Fibroblast of skin of abdomen (primary cell): Measurements from ENCODE around the gene TFAP2A.

Experiments
- DNase-seq: peaks from one replicate; pipeline ENCODE4 v3.0.0-alpha.2; 2013

Gene TFAP2A

DNA sequence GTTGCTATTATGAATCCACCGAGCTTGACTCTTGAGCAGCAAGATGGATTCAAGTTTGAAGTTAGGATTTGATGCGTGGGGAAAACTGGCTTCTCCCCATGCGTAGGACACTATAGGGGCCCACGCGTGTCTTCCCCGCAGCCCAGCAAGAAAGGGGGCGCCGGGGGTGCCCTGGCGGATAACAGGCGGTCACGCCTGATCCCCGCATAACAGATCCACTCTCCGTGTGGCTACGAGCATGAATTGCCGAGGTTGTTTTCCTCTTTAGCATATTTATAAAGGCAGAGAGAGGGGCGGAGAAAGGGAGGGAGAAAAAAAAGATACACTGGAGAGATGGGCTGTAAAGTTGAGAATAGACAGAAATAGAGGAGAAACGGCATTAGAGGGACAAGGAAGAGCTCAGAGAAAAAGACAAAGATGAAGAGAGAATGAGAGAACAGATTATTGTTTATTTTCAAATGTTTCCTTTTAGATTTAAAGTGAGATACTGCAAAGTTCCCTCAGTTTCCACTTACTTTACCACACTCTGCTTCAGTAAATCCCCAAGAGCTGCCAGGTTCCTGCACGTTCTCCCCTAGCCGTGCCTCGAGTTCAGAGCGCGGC lies 32.0 kb downstream of the TFAP2A start:
- no peak for DNase-seq

DNA sequence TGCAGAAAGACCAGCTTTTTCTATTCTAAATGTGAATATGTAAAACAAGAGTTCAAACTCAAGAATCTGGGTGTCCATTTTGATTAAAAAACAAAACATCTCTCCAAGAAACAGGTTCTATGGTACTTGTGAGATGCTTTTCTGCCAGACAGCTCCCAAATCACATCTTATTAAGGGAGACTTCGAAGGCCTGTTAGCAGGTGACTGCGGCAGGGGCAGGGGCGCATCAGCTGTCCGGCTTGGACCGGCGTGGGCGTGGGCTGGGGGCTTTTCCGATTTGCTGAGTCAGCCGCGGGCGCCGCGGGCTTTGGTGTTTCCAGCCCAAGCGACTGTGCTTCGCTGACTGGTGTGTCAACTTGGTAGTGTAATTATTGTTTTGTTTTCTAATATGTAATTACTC lies 32.6 kb downstream of the TFAP2A start:
- no peak for DNase-seq

GRCh38 chr6:10381830-10382208 lies 33.1 kb downstream of the TFAP2A start:
- no peak for DNase-seq

DNA sequence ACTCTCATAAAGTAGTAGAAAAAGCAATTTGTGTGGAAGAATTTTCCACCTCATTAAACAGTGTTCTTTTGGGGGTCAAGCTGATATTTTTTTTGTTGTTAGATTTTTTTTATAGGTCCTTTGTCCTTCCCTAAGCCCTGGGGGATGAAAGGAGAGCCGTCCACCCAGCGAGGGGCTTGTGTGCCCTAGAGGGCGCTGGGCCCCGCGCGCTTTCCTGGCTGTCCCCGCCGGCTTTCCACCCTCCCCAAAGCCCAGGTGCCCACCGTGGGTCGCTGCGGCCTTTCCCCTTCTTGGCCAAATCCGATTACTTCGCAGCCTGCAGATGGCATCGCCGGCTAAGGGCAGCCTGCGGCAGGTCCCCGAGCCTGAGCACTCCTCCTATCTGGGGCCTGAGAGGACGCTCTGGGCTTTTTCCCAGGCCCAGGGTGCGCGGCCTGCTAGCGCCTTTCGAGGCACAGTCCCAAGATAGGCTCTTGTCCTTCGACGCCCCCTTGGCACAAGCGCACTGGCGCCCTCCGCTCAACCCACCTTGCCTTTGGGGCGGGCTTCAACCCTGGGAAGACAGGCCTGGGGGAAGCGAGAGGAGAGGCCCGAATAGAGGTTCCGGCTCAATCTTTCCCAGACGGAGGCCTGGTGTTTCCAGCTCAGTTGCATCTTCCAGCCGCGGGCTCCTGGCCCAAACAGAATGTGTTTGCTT lies 33.6 kb downstream of the TFAP2A start:
- DNase-seq = no peak

DNA sequence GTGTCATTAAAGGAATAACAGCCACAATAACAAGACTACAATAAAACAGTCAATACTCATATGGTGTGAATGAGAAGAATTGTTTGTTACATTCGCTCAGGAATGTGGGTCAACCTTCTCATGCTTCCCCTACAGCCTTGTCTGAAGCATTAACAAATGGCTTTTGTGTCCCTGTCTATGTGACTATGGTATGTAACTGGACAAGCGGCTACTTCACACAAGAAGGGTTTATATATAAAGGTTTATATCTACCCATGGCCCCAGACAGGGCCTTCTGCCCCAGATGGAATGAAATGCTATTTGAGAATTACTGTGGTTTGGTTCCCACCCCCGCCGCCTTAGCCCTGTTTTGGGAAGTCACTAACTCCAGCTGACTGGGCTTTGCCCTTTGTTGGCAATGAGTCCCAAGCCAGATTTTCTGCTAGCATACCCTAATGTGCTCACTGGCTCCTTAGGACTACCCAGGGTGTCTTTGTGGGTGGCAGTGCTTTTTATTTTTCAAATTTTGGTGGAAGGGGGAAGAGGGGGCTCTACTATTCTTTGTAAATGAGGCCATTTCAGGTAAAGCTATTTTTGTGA lies 39.4 kb downstream of the TFAP2A start:
- no peak for DNase-seq

DNA sequence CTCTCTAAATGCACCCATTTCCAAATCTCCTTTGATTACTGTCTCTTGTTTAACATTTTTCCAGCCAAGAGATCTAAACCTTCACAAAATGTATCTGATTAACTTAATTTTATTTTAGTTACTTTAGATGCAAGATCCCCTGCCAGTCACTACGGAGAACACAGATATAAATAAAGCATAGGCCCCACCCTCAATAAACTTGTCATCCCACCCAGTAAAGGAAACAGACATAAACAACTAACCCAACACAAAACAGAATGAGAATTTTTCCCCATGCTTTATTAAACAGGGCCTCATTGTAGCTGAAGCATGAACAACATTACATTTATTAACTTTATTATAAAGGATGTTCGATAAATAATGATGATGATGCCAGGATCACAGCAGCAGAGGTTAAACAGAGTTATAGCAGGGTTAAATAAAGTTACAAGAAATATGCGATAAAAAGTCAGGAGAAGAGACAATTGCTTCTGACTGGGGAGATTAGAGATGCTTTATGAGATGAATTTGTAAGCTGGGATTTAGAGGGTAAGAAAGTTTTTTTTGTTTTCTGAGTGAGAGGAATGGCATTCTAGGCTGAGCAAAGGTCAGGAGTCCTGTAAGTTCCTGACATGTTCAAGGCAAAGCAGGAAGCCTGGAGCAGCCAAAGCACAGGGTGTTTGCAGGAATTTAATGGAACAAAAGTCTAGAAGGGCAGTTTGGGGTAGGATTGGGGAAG lies 41.1 kb downstream of the TFAP2A start:
- no peak for DNase-seq

DNA sequence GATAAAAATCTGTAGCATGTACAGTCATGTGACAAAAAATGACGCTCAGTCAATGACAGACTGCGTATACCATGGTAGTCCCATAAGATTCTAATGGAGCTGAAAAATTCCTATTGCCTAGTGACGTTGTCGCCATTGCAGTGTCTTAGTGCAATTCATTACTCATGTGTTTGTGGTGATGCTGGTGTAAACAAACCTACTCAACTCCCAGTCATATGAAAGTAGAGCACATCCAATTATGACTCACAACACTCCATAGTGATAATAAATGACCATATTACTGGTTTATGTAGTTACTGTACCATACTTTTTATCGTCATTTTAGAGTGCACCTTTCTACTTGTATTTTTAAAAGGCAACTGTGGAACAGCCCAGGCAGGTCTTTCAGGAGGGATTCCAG lies 45.0 kb downstream of the TFAP2A start:
- DNase-seq = no peak

DNA sequence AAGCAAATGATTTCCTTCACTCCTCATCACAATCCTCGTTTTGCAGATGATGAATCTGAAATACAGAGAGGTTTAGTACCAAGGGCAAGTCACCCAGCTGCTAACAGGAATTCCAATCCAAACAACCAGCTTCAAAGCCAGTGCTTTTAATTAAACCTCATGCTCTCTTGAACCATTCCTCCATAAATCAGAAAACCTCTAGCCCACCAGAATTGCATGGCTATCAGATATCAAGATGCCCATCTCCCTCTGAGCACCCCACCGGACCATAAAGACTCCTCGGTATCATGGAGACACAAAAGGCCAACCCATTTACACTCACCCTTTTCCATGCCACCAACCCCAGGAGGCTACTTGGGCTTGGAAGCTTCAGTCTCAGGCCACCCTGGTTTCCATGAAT lies 46.0 kb downstream of the TFAP2A start:
- no peak for DNase-seq

GRCh38 chr6:10363911-10364310 lies 51.0 kb downstream of the TFAP2A start:
- DNase-seq = no peak

GRCh38 chr6:10362300-10362699 lies 52.6 kb downstream of the TFAP2A start:
- DNase-seq = no peak

DNA sequence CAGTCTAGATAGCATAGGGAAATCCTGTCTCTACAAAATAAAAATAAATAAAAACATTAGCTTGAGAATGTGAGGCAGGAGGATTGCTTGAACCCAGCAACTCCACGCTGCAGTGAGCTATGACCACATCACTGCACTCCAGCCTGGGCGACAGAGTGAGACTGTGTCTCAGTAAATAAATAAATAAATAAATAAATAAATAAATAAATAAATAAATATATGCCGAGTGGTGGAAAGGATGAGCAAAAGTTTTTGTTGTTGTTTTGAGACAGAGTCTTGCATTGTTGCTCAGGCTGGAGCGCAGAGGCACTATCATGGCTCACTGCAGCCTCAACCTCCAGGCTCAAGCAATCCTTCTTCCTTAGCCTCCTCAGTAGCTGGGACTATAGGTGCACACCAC lies 53.4 kb downstream of the TFAP2A start:
- no peak for DNase-seq

- no peak for DNase-seq
These were observed 55.3 kb downstream of the TFAP2A start for GRCh38 chr6:10359581-10359980.

- DNase-seq = no peak
These were observed 59.7 kb downstream of the TFAP2A start for GRCh38 chr6:10355115-10355702.

GRCh38 chr6:10351791-10352190 lies 63.1 kb downstream of the TFAP2A start:
- no peak for DNase-seq

GRCh38 chr6:10350720-10351119 lies 64.2 kb downstream of the TFAP2A start:
- no peak for DNase-seq

GRCh38 chr6:10347561-10348327 lies 67.1 kb downstream of the TFAP2A start:
- DNase-seq = no peak
